Stomach (tissue), 9 donors: ENCODE results near the gene NRL. TPM values are rescaled to one million over a fixed set of nuclear protein-coding genes. Genes with fewer than 3 reads are reported as not detected.

Experiments
- DNase-seq, 2 donors: peaks; one replicate each; pipeline versions ENCODE4 v3.0.0 to v3.0.0-alpha.2; 2013 to 2019
- H3K27ac ChIP-seq, 5 donors: fragments of 200-600 bp in 4 of 5; sonication (generic) in 4 of 5; one replicate each; pipeline ENCODE4 v1.5.1; 2013 to 2019; ENCODE audit warnings: mild to moderate bottlenecking in 1 of 5, moderate library complexity in 1 of 5
- H3K27me3 ChIP-seq, 3 donors: fragments of 200-600 bp; sonication (generic); one replicate each; pipeline ENCODE4 v1.5.1; 2017 to 2019; ENCODE audit warnings: mixed run types in 1 of 3
- H3K36me3 ChIP-seq, 4 donors: fragments of 200-600 bp; sonication (generic); 1 replicate in 3 of 4; 2 replicates in 1 of 4; pipeline ENCODE4 v1.5.1; 2016 to 2019
- H3K4me1 ChIP-seq, 4 donors: fragments of 200-600 bp; sonication (generic); one replicate each; pipeline ENCODE4 v1.5.1; 2016 to 2019
- H3K4me3 ChIP-seq, 4 donors: fragments of 200-600 bp; sonication (generic) in 3 of 4; one replicate each; pipeline ENCODE4 v1.5.1; 2016 to 2019; ENCODE audit warnings: mild to moderate bottlenecking in 1 of 4
- H3K9me3 ChIP-seq, 4 donors: fragments of 200-600 bp; sonication (generic); one replicate each; pipeline ENCODE4 v1.5.1; 2016 to 2019
- CTCF ChIP-seq, 7 experiments: fragments of 450-650 bp in 4 of 7; fragments of 200-600 bp in 3 of 7; sonication (generic) in 3 of 7; IDR thresholded peaks; one replicate each; pipeline ENCODE4 v1.5.1; 2016 to 2019; ENCODE audit warnings: antibody characterized with exemption in 7 of 7, control low read depth in 2 of 7, mild to moderate bottlenecking in 1 of 7
- EP300 ChIP-seq: sonication (generic); formaldehyde crosslinking; IDR thresholded peaks from one replicate; pipeline ENCODE4 v1.6.1; 2017; ENCODE audit warnings: antibody characterized with exemption
- POLR2A ChIP-seq, 4 donors: fragments of 450-650 bp; IDR thresholded peaks; one replicate each; pipeline ENCODE4 v1.6.1; 2016; ENCODE audit warnings: antibody characterized with exemption in 4 of 4, control low read depth in 2 of 4, mild to moderate bottlenecking in 1 of 4, moderate library complexity in 1 of 4
- POLR2AphosphoS5 ChIP-seq, 3 donors: sonication (generic); formaldehyde crosslinking; IDR thresholded peaks; one replicate each; pipeline ENCODE4 v1.6.1; 2016; ENCODE audit warnings: antibody characterized with exemption in 3 of 3
- WGBS, 5 donors: extraction: QIAGEN DNeasy Blood & Tissue Kit in 3 of 5; methylation state at CpG; one replicate each; pipeline versions ENCODE4 v1.1.5 to v1.1.7; 2013 to 2018; 5-methylcytosine and 5-hydroxymethylcytosine counted together
- intact Hi-C: fragments of 100-400 bp; cut with DNase I; formaldehyde crosslinking; loops from one replicate; pipeline ENCODE4 v1.15.1; 2023; ENCODE audit warnings: low total_unique reads
- polyA plus RNA-seq, 3 donors: library from polyadenylated mRNA; stranded (reverse); fragments of 200-250 nt; gene quantifications; one replicate each; pipeline ENCODE4 v1.2.3, GENCODE V29; 2013
- total RNA-seq, 5 donors: library from RNA; depleted of rRNA; stranded (reverse); fragments of >200 nt; gene quantifications; one replicate each; pipeline versions ENCODE4 v1.1.0 to v1.2.3, GENCODE V29; 2014 to 2016
- donor health status: healthy with polysubstance abuse.
- donor health status: Bipolar disorder and iron deficiency.
- donor health status: healthy.

NRL gene
- total and polyA plus RNA-seq, 8 donors: 0.92 to 69.2 (median 1.3) TPM; not detected in 1

- Histone ChIP-seq H3K4me1 (peaks cover 0 to 9% (median 0%) of the 10 kb centered on the region in 4 donors), H3K27me3 (peaks cover 0 to 46% (median 6%) of the 10 kb centered on the region in 3 donors), H3K4me3 (no peak overlapping the region), H3K36me3 (no peaks in the 10 kb centered on the region), H3K27ac (no peak overlapping the region), H3K9me3 (no peaks in the 10 kb centered on the region)
- DNase-seq: no peak
- 48 to 69% (median 61%) methylated on average over 10 to 14 of the region's 14 CpGs for WGBS, 5 donors
- intact Hi-C loops: loop anchor here (10.0 kb wide), 1 partner anchor 47 kb away; no protein-coding TSS in a partner anchor
- no peak for TF ChIP-seq POLR2A (IDR thresholded peaks at IDR 0.05)
- no peak for TF ChIP-seq POLR2AphosphoS5 (IDR thresholded peaks at IDR 0.05)
- no peak for TF ChIP-seq EP300
- no peak for TF ChIP-seq CTCF (IDR thresholded peaks at IDR 0.05)
Measured at GRCh38 chr14:24057867-24058259, 56.9 kb downstream of the NRL start.

GRCh38 chr14:24057271-24057670 is 57.5 kb downstream of the NRL start:
- no peak overlapping the region for H3K27ac ChIP-seq
- H3K4me1 ChIP-seq: peaks cover 5 to 15% (median 5%) of the 10 kb centered on the region in 4 donors
- no peak overlapping the region for H3K4me3 ChIP-seq
- no peaks in the 10 kb centered on the region for H3K36me3 ChIP-seq
- peaks cover 0 to 52% (median 6%) of the 10 kb centered on the region in 3 donors for H3K27me3 ChIP-seq
- TF ChIP-seq POLR2A (IDR thresholded peaks at IDR 0.05) (no peak), CTCF (IDR thresholded peaks at IDR 0.05) (no peak), POLR2AphosphoS5 (IDR thresholded peaks at IDR 0.05) (no peak), EP300 (no peak)
- DNase-seq: no peak
- WGBS, 5 donors: 76 to 100% (median 92%) methylated on average over 1 to 2 of the region's 2 CpGs
- H3K9me3 ChIP-seq: no peaks in the 10 kb centered on the region
- intact Hi-C loops: loop anchor here (10.0 kb wide), 1 partner anchor 48 kb away; no protein-coding TSS in a partner anchor

- Histone ChIP-seq H3K9me3 (no peaks in the 10 kb centered on the region), H3K27me3 (peaks cover 0 to 53% (median 6%) of the 10 kb centered on the region in 3 donors), H3K27ac (no peak overlapping the region), H3K36me3 (no peaks in the 10 kb centered on the region), H3K4me1 (peaks cover 10 to 19% (median 10%) of the 10 kb centered on the region in 4 donors), H3K4me3 (no peak overlapping the region)
- no peak for TF ChIP-seq POLR2A (IDR thresholded peaks at IDR 0.05)
- TF ChIP-seq EP300: no peak
- TF ChIP-seq POLR2AphosphoS5 (IDR thresholded peaks at IDR 0.05): no peak
- TF ChIP-seq CTCF (IDR thresholded peaks at IDR 0.05): no peak
- WGBS, 5 donors: 49 to 65% (median 54%) methylated on average over 7 to 8 of the region's 8 CpGs
- no peak for DNase-seq
- intact Hi-C loops: loop anchor here (10.0 kb wide), 1 partner anchor 48 kb away; no protein-coding TSS in a partner anchor
Measured at GRCh38 chr14:24056800-24057184, 58.0 kb downstream of the NRL start.

- DNase-seq: no peak
- no peak overlapping the region for H3K4me3 ChIP-seq
- H3K27me3 ChIP-seq: peaks cover 0 to 53% (median 6%) of the 10 kb centered on the region in 3 donors
- no peaks in the 10 kb centered on the region for H3K9me3 ChIP-seq
- no peak overlapping the region for H3K27ac ChIP-seq
- TF ChIP-seq CTCF (IDR thresholded peaks at IDR 0.05) (no peak), EP300 (no peak), POLR2AphosphoS5 (IDR thresholded peaks at IDR 0.05) (no peak), POLR2A (IDR thresholded peaks at IDR 0.05) (no peak)
- H3K36me3 ChIP-seq: no peaks in the 10 kb centered on the region
- WGBS, 5 donors: 76 to 84% (median 82%) methylated on average over 10 of the region's 10 CpGs
- peaks cover 14 to 24% (median 16%) of the 10 kb centered on the region in 4 donors for H3K4me1 ChIP-seq
- intact Hi-C loops: loop anchor here (10.0 kb wide), 1 partner anchor 49 kb away; no protein-coding TSS in a partner anchor
Measured at GRCh38 chr14:24055971-24056799, 58.6 kb downstream of the NRL start.
